Endothelial cell of umbilical vein (primary cell): ENCODE measurements around the gene ECD. TPM values are rescaled to one million over a fixed set of nuclear protein-coding genes. Genes with fewer than 3 reads are reported as not detected.

ENCODE experiments used
- BruUV-seq: library from RNA; stranded (reverse); fragments of 400-500 nt; replicated peaks from 2 replicates; lab custom pipeline; 2021; lab: Mats Ljungman, UMichigan
- CTCF ChIA-PET: fragments of 300-600, 350-600 bp; sonication (Branson Sonifier 250); formaldehyde crosslinking; loops from one replicate; lab custom pipeline; 2021; ENCODE audit warnings: antibody characterized with exemption, inconsistent platforms; lab: Charles Lee
- POLR2A ChIA-PET: fragments of 300-600, 350-600 bp; sonication (Branson Sonifier 250); formaldehyde crosslinking; loops from one replicate; lab custom pipeline; 2021; ENCODE audit warnings: antibody characterized with exemption, inconsistent platforms; lab: Charles Lee
- DNase-seq: peaks from one replicate; pipeline ENCODE4 v3.0.0-alpha.2; 2011; ENCODE audit warnings: low read depth, low spot score
- FAIRE-seq: peaks from 2 replicates; lab custom pipeline; 2011; peaks lifted over from hg19 to GRCh38; lab: Jason Lieb, UNC
- H2AFZ ChIP-seq: 2 replicates; pipeline ENCODE4 v1.6.0; 2012; ENCODE audit warnings: low read depth, low read length, control low read depth, inconsistent platforms
- H3K27ac ChIP-seq: 2 replicates; pipeline ENCODE4 v1.5.1; 2011; ENCODE audit warnings: low read depth, mild to moderate bottlenecking, control low read depth, low read length, moderate library complexity; ENCODE audit not compliant: insufficient read depth
- H3K27me3 ChIP-seq, 2 experiments: 2 replicates each; pipeline versions ENCODE4 v1.6.0 to v1.6.1; 2011; ENCODE audit warnings: low read length in 2 of 2, mixed read lengths in 1 of 2; ENCODE audit not compliant: control insufficient read depth in 2 of 2, insufficient read depth in 2 of 2
- H3K36me3 ChIP-seq, 2 experiments: 2 replicates in 1 of 2; 3 replicates in 1 of 2; pipeline ENCODE4 v1.5.1; 2011; ENCODE audit warnings: low read length in 2 of 2, mild to moderate bottlenecking in 1 of 2, moderate library complexity in 1 of 2; ENCODE audit not compliant: control insufficient read depth in 2 of 2, insufficient read depth in 2 of 2; ENCODE audit errors: extremely low read depth in 1 of 2
- H3K4me1 ChIP-seq: 3 replicates; pipeline ENCODE4 v1.5.1; 2011; ENCODE audit warnings: mild to moderate bottlenecking, low read length; ENCODE audit not compliant: control insufficient read depth, insufficient read depth; ENCODE audit errors: extremely low read depth
- H3K4me2 ChIP-seq: 2 replicates; pipeline ENCODE4 v1.6.1; 2011; ENCODE audit warnings: low read length, control low read depth, mixed read lengths; ENCODE audit not compliant: insufficient read depth
- H3K4me3 ChIP-seq, 3 experiments: fragments of 200-600 bp in 1 of 3; sonication (generic), shearing (Covaris generic) in 1 of 3; replicated peaks in 1 of 3; 2 replicates each; pipeline ENCODE4 v1.5.1; 2011 to 2016; ENCODE audit warnings: control low read depth in 3 of 3, low read length in 3 of 3, mild to moderate bottlenecking in 2 of 3, inconsistent platforms in 1 of 3, low read depth in 1 of 3, moderate library complexity in 1 of 3; ENCODE audit not compliant: insufficient read depth in 1 of 3
- H3K79me2 ChIP-seq: 2 replicates; pipeline ENCODE4 v1.6.0; 2012; ENCODE audit warnings: low read length, inconsistent platforms; ENCODE audit not compliant: control insufficient read depth, insufficient read depth
- H3K9ac ChIP-seq: replicated peaks from 2 replicates; pipeline ENCODE3; 2011; ENCODE audit warnings: low read length, control low read depth; ENCODE audit not compliant: insufficient read depth; ENCODE audit errors: extremely low read depth
- H3K9me1 ChIP-seq: replicated peaks from 3 replicates; pipeline ENCODE4 v1.6.0; 2011; ENCODE audit warnings: mild to moderate bottlenecking, low read length; ENCODE audit not compliant: control insufficient read depth, insufficient read depth; ENCODE audit errors: extremely low read depth
- H3K9me3 ChIP-seq: replicated peaks from 2 replicates; pipeline ENCODE4 v1.5.1; 2012; ENCODE audit warnings: low read length, inconsistent platforms; ENCODE audit not compliant: control insufficient read depth, insufficient read depth
- H4K20me1 ChIP-seq: replicated peaks from 2 replicates; pipeline ENCODE3; 2011; ENCODE audit warnings: mild to moderate bottlenecking, low read length; ENCODE audit not compliant: control insufficient read depth, insufficient read depth; ENCODE audit errors: extremely low read depth
- EZH2 ChIP-seq: IDR thresholded peaks from 2 replicates; pipeline ENCODE4 v1.6.1; 2012; ENCODE audit warnings: borderline replicate concordance, low read depth, mild to moderate bottlenecking, moderate library complexity, low read length, inconsistent platforms; ENCODE audit not compliant: severe bottlenecking
- FOS ChIP-seq: IDR thresholded peaks from 2 replicates; pipeline ENCODE4 v1.6.1; 2011; ENCODE audit warnings: mild to moderate bottlenecking, low read length, moderate library complexity, borderline replicate concordance; ENCODE audit not compliant: insufficient read depth
- GATA2 ChIP-seq: IDR thresholded peaks from 2 replicates; pipeline ENCODE4 v1.7.0; 2011; ENCODE audit warnings: low read depth, mild to moderate bottlenecking, moderate library complexity, mixed read lengths, low read length; ENCODE audit not compliant: insufficient read length, insufficient read depth
- JUN ChIP-seq: IDR thresholded peaks from 2 replicates; pipeline ENCODE4 v1.6.1; 2011; ENCODE audit warnings: borderline replicate concordance, low read depth; ENCODE audit not compliant: insufficient read length, insufficient read depth
- MAX ChIP-seq: IDR thresholded peaks from 2 replicates; pipeline ENCODE4 v1.6.1; 2011; ENCODE audit not compliant: insufficient read depth, insufficient read length
- MYC ChIP-seq: IDR thresholded peaks from one replicate; pipeline ENCODE4 v1.6.1; 2011; ENCODE audit warnings: mild to moderate bottlenecking, low read depth, low read length
- POLR2A ChIP-seq: IDR thresholded peaks from 2 replicates; pipeline ENCODE4 v1.6.1; 2012; ENCODE audit warnings: low read depth, mild to moderate bottlenecking, control low read depth, low read length
- POLR2AphosphoS5 ChIP-seq: IDR thresholded peaks from 2 replicates; pipeline ENCODE4 v1.6.1; 2012; ENCODE audit warnings: low read depth, mild to moderate bottlenecking, control low read depth, low read length, moderate library complexity; ENCODE audit not compliant: insufficient read depth
- dilution Hi-C: fragments of 300-500 bp; cut with MboI; formaldehyde crosslinking; loops from one replicate; pipeline ENCODE4 v1.15.0; 2019; ENCODE audit warnings: low sequenced_read_pairs; ENCODE audit not compliant: extremely low pct_ligation_motif_present
- intact Hi-C: fragments of 100-400 bp; cut with micrococcal nuclease; formaldehyde crosslinking; loops from one replicate; pipeline ENCODE4 v1.10.0; 2022
- polyA plus RNA-seq, 4 experiments: library from polyadenylated mRNA; depleted of rRNA in 3 of 4; stranded (reverse) in 3 of 4; unstranded in 1 of 4; fragments of >200 nt; gene quantifications; 2 replicates each; pipeline versions ENCODE4 v1.2.1 to v1.2.3, GENCODE V29; 2011 to 2012; ENCODE audit warnings: missing spikeins in 1 of 4
- total RNA-seq: library from RNA; stranded (reverse); gene quantifications from 2 replicates; pipeline ENCODE4 v1.2.3, GENCODE V29; 2021
- TF ChIP-seq, protein P1 (sequence below), 2 donors: IDR thresholded peaks; 1 replicate in 1 of 2; 2 replicates in 1 of 2; pipeline ENCODE4 v1.5.1; 2011; ENCODE audit warnings: low read length in 2 of 2, mild to moderate bottlenecking in 2 of 2, moderate library complexity in 2 of 2, control low read depth in 1 of 2, inconsistent platforms in 1 of 2, low read depth in 1 of 2; ENCODE audit not compliant: insufficient read depth in 1 of 2; ENCODE audit errors: extremely low read depth in 1 of 2

ECD gene
- total and polyA plus RNA-seq, 2 donors (not counting 3 experiments of a cell fraction or from before 2014, with no cell fraction given): 27.2 to 32.3 TPM

GRCh38 chr10:73092830-73093229 is 75.0 kb downstream of the ECD start:
- no peaks in the 10 kb centered on the region for H4K20me1 ChIP-seq
- H3K27me3 ChIP-seq: no peaks in the 10 kb centered on the region
- no peak for TF ChIP-seq GATA2
- TF ChIP-seq JUN: no peak
- no peak for TF ChIP-seq MAX
- no peak for TF ChIP-seq POLR2A
- TF ChIP-seq, protein P1, sequence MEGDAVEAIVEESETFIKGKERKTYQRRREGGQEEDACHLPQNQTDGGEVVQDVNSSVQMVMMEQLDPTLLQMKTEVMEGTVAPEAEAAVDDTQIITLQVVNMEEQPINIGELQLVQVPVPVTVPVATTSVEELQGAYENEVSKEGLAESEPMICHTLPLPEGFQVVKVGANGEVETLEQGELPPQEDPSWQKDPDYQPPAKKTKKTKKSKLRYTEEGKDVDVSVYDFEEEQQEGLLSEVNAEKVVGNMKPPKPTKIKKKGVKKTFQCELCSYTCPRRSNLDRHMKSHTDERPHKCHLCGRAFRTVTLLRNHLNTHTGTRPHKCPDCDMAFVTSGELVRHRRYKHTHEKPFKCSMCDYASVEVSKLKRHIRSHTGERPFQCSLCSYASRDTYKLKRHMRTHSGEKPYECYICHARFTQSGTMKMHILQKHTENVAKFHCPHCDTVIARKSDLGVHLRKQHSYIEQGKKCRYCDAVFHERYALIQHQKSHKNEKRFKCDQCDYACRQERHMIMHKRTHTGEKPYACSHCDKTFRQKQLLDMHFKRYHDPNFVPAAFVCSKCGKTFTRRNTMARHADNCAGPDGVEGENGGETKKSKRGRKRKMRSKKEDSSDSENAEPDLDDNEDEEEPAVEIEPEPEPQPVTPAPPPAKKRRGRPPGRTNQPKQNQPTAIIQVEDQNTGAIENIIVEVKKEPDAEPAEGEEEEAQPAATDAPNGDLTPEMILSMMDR (IDR thresholded peaks at IDR 0.05; ENCODE audit: extremely low read depth in 1 of 2, insufficient read depth in 1 of 2, low read depth in 1 of 2, low read length in 2 of 2): no peak
- TF ChIP-seq POLR2AphosphoS5: no peak
- no peak for TF ChIP-seq EZH2
- no peak for TF ChIP-seq FOS
- no peak for TF ChIP-seq MYC
- H3K4me3 ChIP-seq: no peak overlapping the region
- no peaks in the 10 kb centered on the region for H3K36me3 ChIP-seq
- no peak overlapping the region for H2AFZ ChIP-seq
- peaks cover 17% of the 10 kb centered on the region for H3K4me1 ChIP-seq
- H3K27ac ChIP-seq: no peak overlapping the region
- DNase-seq (no peak), FAIRE-seq (no peak)
- intact Hi-C loops: no loop called here
- H3K9ac ChIP-seq: no peak overlapping the region
- H3K79me2 ChIP-seq: peaks cover 38% of the 10 kb centered on the region
- BruUV-seq: no TSS peak
- no peaks in the 10 kb centered on the region for H3K9me3 ChIP-seq
- no peaks in the 10 kb centered on the region for H3K9me1 ChIP-seq
- CTCF ChIA-PET: interaction anchor here (4.4 kb wide), 1 partner anchor 32 kb away, joined by 27 read pairs; no protein-coding TSS in a partner anchor
- dilution Hi-C loops: no loop called here
- H3K4me2 ChIP-seq: no peak overlapping the region
- POLR2A ChIA-PET: no interaction called here
